GM23338 (cell line): ENCODE data around the gene KAT2B. TPM values are rescaled to one million over a fixed set of nuclear protein-coding genes. Genes with fewer than 3 reads are reported as not detected.

ENCODE experiments used
- ATAC-seq: fragments of 200-7000 bp; cut with Tn5 transposase; 3 replicates; pipeline ENCODE4 v1.9.1; 2020
- DNase-seq: peaks from one replicate; pipeline ENCODE4 v3.0.0-alpha.2; 2015; ENCODE audit warnings: low spot score
- H2AFZ ChIP-seq: fragments of 200-600 bp; sonication (generic); 2 replicates; pipeline ENCODE4 v1.8.0; 2016; ENCODE audit warnings: antibody characterized with exemption, mild to moderate bottlenecking, moderate library complexity
- H3F3A ChIP-seq: fragments of 200-600 bp; sonication (generic); replicated peaks from 2 replicates; pipeline ENCODE4 v1.8.0; 2017; ENCODE audit warnings: antibody characterized with exemption, mixed run types, low read depth
- H3K27ac ChIP-seq: fragments of 200-600 bp; sonication (generic); 2 replicates; pipeline ENCODE4 v1.6.1; 2016; ENCODE audit warnings: low read depth
- H3K27me3 ChIP-seq: fragments of 200-600 bp; sonication (generic); 2 replicates; pipeline ENCODE4 v1.8.0; 2016; ENCODE audit warnings: mild to moderate bottlenecking, mixed run types, moderate library complexity; ENCODE audit not compliant: insufficient read depth
- H3K36me3 ChIP-seq: fragments of 200-600 bp; sonication (generic); 2 replicates; pipeline ENCODE4 v1.8.0; 2016; ENCODE audit warnings: mild to moderate bottlenecking; ENCODE audit not compliant: insufficient read depth
- H3K4me1 ChIP-seq: fragments of 200-600 bp; sonication (generic); 2 replicates; pipeline ENCODE4 v1.8.0; 2016; ENCODE audit warnings: mild to moderate bottlenecking, moderate library complexity; ENCODE audit not compliant: insufficient read depth
- H3K4me2 ChIP-seq: fragments of 200-600 bp; sonication (generic); 2 replicates; pipeline ENCODE4 v1.7.1; 2017; ENCODE audit warnings: mixed run types
- H3K4me3 ChIP-seq: fragments of 200-600 bp; sonication (generic); 2 replicates; pipeline ENCODE4 v1.6.1; 2016; ENCODE audit warnings: mixed run types
- H3K79me2 ChIP-seq: fragments of 200-600 bp; sonication (generic); replicated peaks from 2 replicates; pipeline ENCODE4 v1.8.0; 2017; ENCODE audit warnings: mild to moderate bottlenecking; ENCODE audit not compliant: insufficient read depth
- H3K9me2 ChIP-seq: fragments of 200-600 bp; sonication (generic); 2 replicates; pipeline ENCODE4 v1.8.0; 2017; ENCODE audit not compliant: insufficient read depth
- H4K20me1 ChIP-seq: fragments of 200-600 bp; sonication (generic); replicated peaks from 2 replicates; pipeline ENCODE4 v1.8.0; 2017; ENCODE audit warnings: mild to moderate bottlenecking; ENCODE audit not compliant: insufficient read depth
- H3K27ac Mint-ChIP-seq: 2 replicates; pipeline ENCODE4 v1.8.0; 2020; ENCODE audit warnings: inconsistent platforms, mild to moderate bottlenecking, moderate library complexity, mixed read lengths
- H3K27me3 Mint-ChIP-seq: 3 replicates; pipeline ENCODE4 v1.8.0; 2022; ENCODE audit warnings: low read depth, mild to moderate bottlenecking, moderate library complexity, mixed read lengths, inconsistent platforms; ENCODE audit not compliant: insufficient read depth, poor library complexity
- H3K36me3 Mint-ChIP-seq: 3 replicates; pipeline ENCODE4 v1.8.0; 2021; ENCODE audit warnings: low read depth, mild to moderate bottlenecking, inconsistent platforms, moderate library complexity, mixed read lengths
- H3K4me1 Mint-ChIP-seq: 3 replicates; pipeline ENCODE4 v1.8.0; 2020; ENCODE audit warnings: mild to moderate bottlenecking, inconsistent platforms, mixed read lengths
- H3K4me3 Mint-ChIP-seq: 3 replicates; pipeline ENCODE4 v1.8.0; 2021; ENCODE audit warnings: moderate library complexity, mild to moderate bottlenecking, inconsistent platforms, mixed read lengths
- H3K9me3 Mint-ChIP-seq: 3 replicates; pipeline ENCODE4 v1.8.0; 2020; ENCODE audit warnings: moderate library complexity, mild to moderate bottlenecking, inconsistent platforms, mixed read lengths
- EZH2 ChIP-seq: fragments of 200-600 bp; sonication (generic); IDR thresholded peaks from one replicate; pipeline ENCODE4 v1.8.0; 2017; ENCODE audit warnings: antibody characterized with exemption, mild to moderate bottlenecking, low read depth; ENCODE audit not compliant: unreplicated experiment
- NANOG ChIP-seq: IDR thresholded peaks from 2 replicates; pipeline ENCODE4 v1.6.1; 2016; ENCODE audit warnings: antibody characterized with exemption, borderline replicate concordance
- POLR2AphosphoS5 ChIP-seq: IDR thresholded peaks from 2 replicates; pipeline ENCODE4 v1.6.1; 2016; ENCODE audit warnings: antibody characterized with exemption, low read depth
- STAT1 ChIP-seq: IDR thresholded peaks from one replicate; pipeline ENCODE4 v1.6.1; 2016; ENCODE audit warnings: antibody characterized with exemption; ENCODE audit not compliant: unreplicated experiment
- ZNF114 ChIP-seq: fragments of 250-450 bp; sonication (Bioruptor Pico); IDR thresholded peaks from 2 replicates; pipeline ENCODE4 v1.5.0; 2020; ENCODE audit warnings: mild to moderate bottlenecking, moderate library complexity
- ZNF331 ChIP-seq: fragments of 250-450 bp; sonication (Bioruptor Pico); IDR thresholded peaks from 2 replicates; pipeline ENCODE4 v1.5.0; 2020; ENCODE audit warnings: low read depth, mild to moderate bottlenecking, moderate library complexity
- polyA plus RNA-seq: library from polyadenylated mRNA; unstranded; fragments of >200 nt; fragmentation: Nextera tagmentation; extraction: Ambion mirVana; gene quantifications from 2 replicates; pipeline ENCODE4 v1.2.1, GENCODE V29; 2016
- total RNA-seq: library from RNA; depleted of rRNA; stranded (reverse); fragments of >200 nt; shearing (Covaris generic); gene quantifications from 2 replicates; pipeline ENCODE4 v1.2.3, GENCODE V29; 2014
- TF ChIP-seq, protein P1 (sequence below): fragments of 250-450 bp; sonication (Bioruptor Pico); IDR thresholded peaks from 2 replicates; pipeline ENCODE4 v1.5.0; 2020; ENCODE audit warnings: mild to moderate bottlenecking, moderate library complexity
- TF ChIP-seq, protein P2 (sequence below): IDR thresholded peaks from 2 replicates; pipeline ENCODE4 v1.6.1; 2016; ENCODE audit warnings: antibody characterized with exemption

The KAT2B gene
- total and polyA plus RNA-seq, 2 experiments from 2014 or later = 1.3 to 4.4 TPM

DNA sequence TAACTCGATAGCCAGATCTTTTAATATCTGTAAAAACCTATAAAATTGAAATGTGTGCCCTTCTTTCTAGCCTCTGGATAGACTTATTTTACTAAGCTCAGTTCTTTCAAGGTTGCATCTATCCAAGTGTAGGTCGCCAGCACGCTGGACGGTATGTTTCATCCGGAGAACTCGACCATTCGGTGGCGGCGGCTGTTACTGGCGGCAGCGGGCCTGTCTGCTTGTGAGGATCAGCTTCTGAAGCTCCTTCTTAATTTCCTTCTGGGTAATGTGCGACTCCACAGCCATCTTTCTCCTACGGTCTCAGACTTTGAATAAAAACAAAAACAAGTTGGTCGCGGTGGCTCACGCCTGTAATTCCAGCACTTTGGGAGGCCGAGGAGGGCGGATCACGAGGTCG, 32.3 kb upstream of the KAT2B start (continued):
- TF ChIP-seq, protein P1, sequence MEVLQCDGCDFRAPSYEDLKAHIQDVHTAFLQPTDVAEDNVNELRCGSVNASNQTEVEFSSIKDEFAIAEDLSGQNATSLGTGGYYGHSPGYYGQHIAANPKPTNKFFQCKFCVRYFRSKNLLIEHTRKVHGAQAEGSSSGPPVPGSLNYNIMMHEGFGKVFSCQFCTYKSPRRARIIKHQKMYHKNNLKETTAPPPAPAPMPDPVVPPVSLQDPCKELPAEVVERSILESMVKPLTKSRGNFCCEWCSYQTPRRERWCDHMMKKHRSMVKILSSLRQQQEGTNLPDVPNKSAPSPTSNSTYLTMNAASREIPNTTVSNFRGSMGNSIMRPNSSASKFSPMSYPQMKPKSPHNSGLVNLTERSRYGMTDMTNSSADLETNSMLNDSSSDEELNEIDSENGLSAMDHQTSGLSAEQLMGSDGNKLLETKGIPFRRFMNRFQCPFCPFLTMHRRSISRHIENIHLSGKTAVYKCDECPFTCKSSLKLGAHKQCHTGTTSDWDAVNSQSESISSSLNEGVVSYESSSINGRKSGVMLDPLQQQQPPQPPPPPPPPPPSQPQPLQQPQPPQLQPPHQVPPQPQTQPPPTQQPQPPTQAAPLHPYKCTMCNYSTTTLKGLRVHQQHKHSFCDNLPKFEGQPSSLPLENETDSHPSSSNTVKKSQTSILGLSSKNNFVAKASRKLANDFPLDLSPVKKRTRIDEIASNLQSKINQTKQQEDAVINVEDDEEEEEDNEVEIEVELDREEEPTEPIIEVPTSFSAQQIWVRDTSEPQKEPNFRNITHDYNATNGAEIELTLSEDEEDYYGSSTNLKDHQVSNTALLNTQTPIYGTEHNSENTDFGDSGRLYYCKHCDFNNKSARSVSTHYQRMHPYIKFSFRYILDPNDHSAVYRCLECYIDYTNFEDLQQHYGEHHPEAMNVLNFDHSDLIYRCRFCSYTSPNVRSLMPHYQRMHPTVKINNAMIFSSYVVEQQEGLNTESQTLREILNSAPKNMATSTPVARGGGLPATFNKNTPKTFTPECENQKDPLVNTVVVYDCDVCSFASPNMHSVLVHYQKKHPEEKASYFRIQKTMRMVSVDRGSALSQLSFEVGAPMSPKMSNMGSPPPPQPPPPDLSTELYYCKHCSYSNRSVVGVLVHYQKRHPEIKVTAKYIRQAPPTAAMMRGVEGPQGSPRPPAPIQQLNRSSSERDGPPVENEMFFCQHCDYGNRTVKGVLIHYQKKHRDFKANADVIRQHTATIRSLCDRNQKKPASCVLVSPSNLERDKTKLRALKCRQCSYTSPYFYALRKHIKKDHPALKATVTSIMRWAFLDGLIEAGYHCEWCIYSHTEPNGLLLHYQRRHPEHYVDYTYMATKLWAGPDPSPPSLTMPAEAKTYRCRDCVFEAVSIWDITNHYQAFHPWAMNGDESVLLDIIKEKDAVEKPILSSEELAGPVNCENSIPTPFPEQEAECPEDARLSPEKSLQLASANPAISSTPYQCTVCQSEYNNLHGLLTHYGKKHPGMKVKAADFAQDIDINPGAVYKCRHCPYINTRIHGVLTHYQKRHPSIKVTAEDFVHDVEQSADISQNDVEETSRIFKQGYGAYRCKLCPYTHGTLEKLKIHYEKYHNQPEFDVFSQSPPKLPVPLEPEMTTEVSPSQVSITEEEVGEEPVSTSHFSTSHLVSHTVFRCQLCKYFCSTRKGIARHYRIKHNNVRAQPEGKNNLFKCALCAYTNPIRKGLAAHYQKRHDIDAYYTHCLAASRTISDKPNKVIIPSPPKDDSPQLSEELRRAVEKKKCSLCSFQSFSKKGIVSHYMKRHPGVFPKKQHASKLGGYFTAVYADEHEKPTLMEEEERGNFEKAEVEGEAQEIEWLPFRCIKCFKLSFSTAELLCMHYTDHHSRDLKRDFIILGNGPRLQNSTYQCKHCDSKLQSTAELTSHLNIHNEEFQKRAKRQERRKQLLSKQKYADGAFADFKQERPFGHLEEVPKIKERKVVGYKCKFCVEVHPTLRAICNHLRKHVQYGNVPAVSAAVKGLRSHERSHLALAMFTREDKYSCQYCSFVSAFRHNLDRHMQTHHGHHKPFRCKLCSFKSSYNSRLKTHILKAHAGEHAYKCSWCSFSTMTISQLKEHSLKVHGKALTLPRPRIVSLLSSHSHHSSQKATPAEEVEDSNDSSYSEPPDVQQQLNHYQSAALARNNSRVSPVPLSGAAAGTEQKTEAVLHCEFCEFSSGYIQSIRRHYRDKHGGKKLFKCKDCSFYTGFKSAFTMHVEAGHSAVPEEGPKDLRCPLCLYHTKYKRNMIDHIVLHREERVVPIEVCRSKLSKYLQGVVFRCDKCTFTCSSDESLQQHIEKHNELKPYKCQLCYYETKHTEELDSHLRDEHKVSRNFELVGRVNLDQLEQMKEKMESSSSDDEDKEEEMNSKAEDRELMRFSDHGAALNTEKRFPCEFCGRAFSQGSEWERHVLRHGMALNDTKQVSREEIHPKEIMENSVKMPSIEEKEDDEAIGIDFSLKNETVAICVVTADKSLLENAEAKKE (CRISPR knock-in tag) = no peak
- no peak for TF ChIP-seq NANOG
- TF ChIP-seq EZH2 = no peak
- no peak for TF ChIP-seq POLR2AphosphoS5
- TF ChIP-seq ZNF114 (CRISPR knock-in tag) = no peak
- TF ChIP-seq, protein P2, sequence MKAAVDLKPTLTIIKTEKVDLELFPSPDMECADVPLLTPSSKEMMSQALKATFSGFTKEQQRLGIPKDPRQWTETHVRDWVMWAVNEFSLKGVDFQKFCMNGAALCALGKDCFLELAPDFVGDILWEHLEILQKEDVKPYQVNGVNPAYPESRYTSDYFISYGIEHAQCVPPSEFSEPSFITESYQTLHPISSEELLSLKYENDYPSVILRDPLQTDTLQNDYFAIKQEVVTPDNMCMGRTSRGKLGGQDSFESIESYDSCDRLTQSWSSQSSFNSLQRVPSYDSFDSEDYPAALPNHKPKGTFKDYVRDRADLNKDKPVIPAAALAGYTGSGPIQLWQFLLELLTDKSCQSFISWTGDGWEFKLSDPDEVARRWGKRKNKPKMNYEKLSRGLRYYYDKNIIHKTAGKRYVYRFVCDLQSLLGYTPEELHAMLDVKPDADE = no peak
- TF ChIP-seq STAT1 = no peak

DNA sequence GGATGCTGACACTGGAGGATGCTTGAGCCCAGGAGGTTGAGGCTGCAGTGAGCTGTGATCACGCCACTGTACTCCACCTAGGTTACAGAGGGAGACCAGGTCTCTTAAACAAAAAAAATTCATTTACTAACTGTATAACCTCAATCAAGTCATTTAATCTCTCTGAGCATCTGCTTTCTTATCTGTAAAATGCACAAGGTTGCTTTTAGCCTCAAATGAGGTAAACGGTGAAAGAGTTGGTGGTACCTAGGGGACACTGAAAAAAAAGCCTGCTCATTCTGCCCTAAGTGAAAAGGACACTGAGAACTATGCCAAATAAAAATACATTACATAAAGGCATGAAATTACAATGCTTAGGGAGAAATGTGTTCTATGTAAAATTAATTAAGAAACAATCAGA, 31.6 kb upstream of the KAT2B start:
- Histone ChIP-seq H3K79me2 (no peaks in the 10 kb centered on the region), H3K36me3 (no peaks in the 10 kb centered on the region), H3K27ac (no peak overlapping the region), H3K9me2 (0 out of 2 replicates have a peak, but pooled peaks cover 5% of the 10 kb centered on the region), H3K27me3 (no peaks in the 10 kb centered on the region), H4K20me1 (no peaks in the 10 kb centered on the region), H3K4me1 (no peaks in the 10 kb centered on the region), H2AFZ (no peak overlapping the region), H3K4me3 (no peak overlapping the region), H3F3A (no peaks in the 10 kb centered on the region), H3K4me2 (no peak overlapping the region)
- Mint-ChIP-seq H3K9me3 (no peaks in the 10 kb centered on the region), H3K4me3 (no peak overlapping the region), H3K27me3 (peaks cover 1% of the 10 kb centered on the region), H3K4me1 (no peaks in the 10 kb centered on the region), H3K27ac (no peak overlapping the region), H3K36me3 (no peaks in the 10 kb centered on the region)
- no peak for DNase-seq
- ATAC-seq = no peak
- no peak for TF ChIP-seq ZNF331 (CRISPR knock-in tag)
- no peak for TF ChIP-seq STAT1
- TF ChIP-seq EZH2 = no peak
- TF ChIP-seq, protein P2 = no peak
